ENCODE measurements around the gene GNGT1.

GRCh38 chr7:93920496-93921182 lies 14.3 kb downstream of the GNGT1 start:
- TF ChIP-seq ZFP37 (CRISPR knock-in tag; IDR thresholded peaks at IDR 0.05; ENCODE audit: borderline replicate concordance) (no peak), CCAR2 (optimal IDR thresholded peaks at IDR 0.05; ENCODE audit: low read depth, low read length) (no peak), POLR2AphosphoS2 (IDR thresholded peaks at IDR 0.05; ENCODE audit: low read depth, low read length) (no peak), POGK (CRISPR knock-in tag; conservative IDR thresholded peaks at IDR 0.05) (no peak), SMC3 (IDR thresholded peaks at IDR 0.05; ENCODE audit: low read length) (no peak), ZNF337 (CRISPR knock-in tag; IDR thresholded peaks at IDR 0.05; ENCODE audit: borderline replicate concordance, low read depth) (no peak), MAX (IDR thresholded peaks at IDR 0.05) (no peak), CTCF (CRISPR knock-in tag; IDR thresholded peaks at IDR 0.05) (no peak), PAXIP1 (CRISPR knock-in tag; conservative IDR thresholded peaks at IDR 0.05) (no peak), EZH2 (conservative IDR thresholded peaks at IDR 0.05; ENCODE audit: low read depth, low read length) (no peak), POLR2A (IDR thresholded peaks at IDR 0.05; ENCODE audit: insufficient read depth in 1 of 2, low read depth in 2 of 2, low read length in 2 of 2) (no peak)

Data from HepG2 (cell line).